WERI-Rb-1 (cell line): ENCODE measurements around the gene NR3C1.

Experiments used
- DNase-seq: peaks from one replicate; pipeline ENCODE4 v3.0.0-alpha.2; 2020
- H3K27ac ChIP-seq: fragments of 250-450 bp; sonication (Bioruptor Pico); 2 replicates; pipeline ENCODE4 v1.5.1; 2020; ENCODE audit warnings: mild to moderate bottlenecking, moderate library complexity
- H3K27me3 ChIP-seq: fragments of 250-450 bp; sonication (Bioruptor Pico); 2 replicates; pipeline ENCODE4 v1.5.1; 2021; ENCODE audit warnings: mild to moderate bottlenecking, low read depth, moderate library complexity; ENCODE audit not compliant: insufficient read depth, severe bottlenecking
- H3K36me3 ChIP-seq: fragments of 250-450 bp; sonication (Bioruptor Pico); 2 replicates; pipeline ENCODE4 v1.5.1; 2020; ENCODE audit warnings: mild to moderate bottlenecking, moderate library complexity
- H3K4me3 ChIP-seq: 2 replicates; pipeline ENCODE4 v1.5.1; 2011; ENCODE audit warnings: low read depth, mild to moderate bottlenecking, control low read depth, low read length
- H3K9me3 ChIP-seq: fragments of 250-450 bp; sonication (Bioruptor Pico); 2 replicates; pipeline ENCODE4 v1.5.1; 2021; ENCODE audit warnings: mild to moderate bottlenecking, moderate library complexity; ENCODE audit not compliant: severe bottlenecking
- TF ChIP-seq, protein P1 (sequence below): IDR thresholded peaks from 2 replicates; pipeline ENCODE4 v1.5.1; 2011; ENCODE audit warnings: low read depth, mild to moderate bottlenecking, control low read depth, inconsistent platforms, low read length

Gene NR3C1

DNA sequence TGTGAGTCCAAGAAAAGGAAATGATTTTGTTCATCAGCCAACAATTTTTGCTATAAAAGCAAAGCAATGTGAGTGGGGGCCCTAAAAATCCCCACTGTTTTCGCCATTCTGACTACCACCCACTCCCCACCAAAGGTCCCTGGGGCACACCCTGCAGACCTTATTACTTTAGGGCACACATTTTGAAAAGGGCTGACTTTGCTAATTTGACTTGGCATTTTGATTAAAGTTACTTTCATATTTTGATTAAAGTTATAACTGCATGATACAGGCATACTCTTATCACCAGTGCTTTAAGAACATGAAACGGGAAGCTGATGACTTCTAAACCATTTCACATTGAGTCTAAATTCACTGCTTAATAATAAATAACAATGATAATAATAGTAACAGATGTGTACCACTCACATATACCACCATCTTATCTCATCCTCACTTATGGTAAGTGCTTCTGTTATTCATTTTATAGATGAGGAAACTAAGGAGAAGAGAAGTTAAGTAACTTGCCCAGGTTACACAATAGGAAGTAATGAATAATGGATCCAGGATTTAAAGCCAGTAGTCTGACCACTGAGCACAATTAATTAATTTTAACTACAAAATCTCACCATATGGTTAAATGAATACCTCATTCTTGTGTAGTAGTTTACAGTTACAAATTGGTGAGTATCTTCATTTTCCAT is 25.4 kb upstream of the NR3C1 start:
- DNase-seq: no peak
- no peak overlapping the region for H3K27ac ChIP-seq
- TF ChIP-seq, protein P1, sequence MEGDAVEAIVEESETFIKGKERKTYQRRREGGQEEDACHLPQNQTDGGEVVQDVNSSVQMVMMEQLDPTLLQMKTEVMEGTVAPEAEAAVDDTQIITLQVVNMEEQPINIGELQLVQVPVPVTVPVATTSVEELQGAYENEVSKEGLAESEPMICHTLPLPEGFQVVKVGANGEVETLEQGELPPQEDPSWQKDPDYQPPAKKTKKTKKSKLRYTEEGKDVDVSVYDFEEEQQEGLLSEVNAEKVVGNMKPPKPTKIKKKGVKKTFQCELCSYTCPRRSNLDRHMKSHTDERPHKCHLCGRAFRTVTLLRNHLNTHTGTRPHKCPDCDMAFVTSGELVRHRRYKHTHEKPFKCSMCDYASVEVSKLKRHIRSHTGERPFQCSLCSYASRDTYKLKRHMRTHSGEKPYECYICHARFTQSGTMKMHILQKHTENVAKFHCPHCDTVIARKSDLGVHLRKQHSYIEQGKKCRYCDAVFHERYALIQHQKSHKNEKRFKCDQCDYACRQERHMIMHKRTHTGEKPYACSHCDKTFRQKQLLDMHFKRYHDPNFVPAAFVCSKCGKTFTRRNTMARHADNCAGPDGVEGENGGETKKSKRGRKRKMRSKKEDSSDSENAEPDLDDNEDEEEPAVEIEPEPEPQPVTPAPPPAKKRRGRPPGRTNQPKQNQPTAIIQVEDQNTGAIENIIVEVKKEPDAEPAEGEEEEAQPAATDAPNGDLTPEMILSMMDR: no peak
- H3K9me3 ChIP-seq: no peaks in the 10 kb centered on the region
- no peaks in the 10 kb centered on the region for H3K36me3 ChIP-seq
- H3K27me3 ChIP-seq: no peaks in the 10 kb centered on the region
- no peak overlapping the region for H3K4me3 ChIP-seq

DNA sequence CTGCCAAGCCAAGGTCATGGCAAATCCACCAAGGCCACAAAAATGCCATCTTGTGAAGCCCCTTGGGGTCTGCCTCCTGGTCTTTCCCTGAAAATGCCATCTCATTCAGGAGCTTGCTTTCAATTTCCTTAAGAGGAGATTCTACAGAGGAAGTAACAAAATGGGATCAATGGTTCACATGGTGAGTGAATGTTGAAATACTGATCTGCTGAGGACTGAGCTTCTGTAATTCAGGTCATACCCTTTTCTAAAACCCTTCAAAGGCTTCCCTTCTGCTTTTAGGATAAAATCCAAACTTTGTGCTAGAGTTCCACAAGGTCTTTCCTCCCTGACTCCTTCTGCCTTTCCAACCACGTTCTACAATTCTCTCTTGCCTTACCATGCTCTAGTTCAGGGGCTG is 24.7 kb upstream of the NR3C1 start:
- H3K27ac ChIP-seq: no peak overlapping the region
- TF ChIP-seq, protein P1: no peak
- no peaks in the 10 kb centered on the region for H3K9me3 ChIP-seq
- no peaks in the 10 kb centered on the region for H3K36me3 ChIP-seq
- DNase-seq: no peak
- no peak overlapping the region for H3K4me3 ChIP-seq
- no peaks in the 10 kb centered on the region for H3K27me3 ChIP-seq

DNA sequence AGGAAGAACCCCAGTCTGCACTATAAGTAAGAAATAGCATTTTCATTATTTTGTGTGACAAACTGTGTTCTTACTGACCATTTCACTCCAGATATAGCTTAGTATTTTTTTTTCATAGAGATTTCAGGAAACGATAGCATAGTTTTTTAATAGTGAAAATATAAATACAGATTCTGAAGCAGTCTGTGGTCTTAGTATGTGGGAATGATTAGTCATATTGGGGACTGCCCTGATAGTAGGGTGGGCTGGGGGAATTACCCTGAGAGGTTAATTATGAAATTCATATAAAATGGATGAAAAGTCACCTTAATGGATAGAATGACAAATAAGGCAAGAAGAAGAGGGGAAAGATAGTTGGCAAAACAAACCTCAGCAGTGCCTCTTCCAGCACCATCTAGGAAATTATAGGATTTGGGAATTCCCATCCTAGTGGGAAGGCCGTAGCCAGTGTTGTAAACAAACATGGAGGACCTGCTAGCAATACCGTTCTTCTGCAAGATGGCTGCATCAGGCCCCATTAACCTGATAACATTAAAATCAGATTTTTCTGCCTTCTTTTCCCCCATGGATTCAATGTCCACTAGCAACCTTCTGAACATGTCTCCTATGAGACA is 23.7 kb upstream of the NR3C1 start:
- H3K4me3 ChIP-seq: no peak overlapping the region
- no peaks in the 10 kb centered on the region for H3K9me3 ChIP-seq
- H3K36me3 ChIP-seq: no peaks in the 10 kb centered on the region

DNA sequence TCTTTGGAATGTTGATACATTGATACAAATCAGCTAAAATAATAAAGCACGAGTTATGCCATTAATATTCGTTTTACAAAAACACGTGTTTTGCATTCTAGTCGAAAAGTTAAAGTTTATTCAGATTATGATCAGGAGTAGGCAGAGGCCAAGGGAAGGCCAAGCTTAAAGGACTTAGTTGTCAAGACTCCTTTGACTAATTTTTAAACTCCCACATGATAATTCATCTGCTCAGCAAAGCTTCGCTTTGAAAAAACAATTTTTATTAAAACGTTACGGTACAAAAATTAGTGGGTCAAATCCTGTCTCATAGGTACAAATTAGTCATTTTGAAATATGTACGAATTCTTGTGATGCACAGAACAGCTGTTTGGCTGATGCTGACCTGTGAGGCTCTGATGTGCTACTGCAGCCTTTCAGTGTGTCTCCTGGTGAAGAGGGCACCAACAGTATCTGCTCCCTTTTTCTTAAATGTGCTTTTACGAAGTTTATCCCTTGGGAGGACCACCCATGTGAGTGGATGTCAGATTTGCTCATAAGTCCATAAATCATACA is 23.0 kb upstream of the NR3C1 start:
- Histone ChIP-seq H3K36me3 (no peaks in the 10 kb centered on the region), H3K27ac (no peak overlapping the region), H3K9me3 (no peaks in the 10 kb centered on the region), H3K27me3 (no peaks in the 10 kb centered on the region), H3K4me3 (no peak overlapping the region)
- no peak for DNase-seq
- TF ChIP-seq, protein P1: no peak

More for the DNA sequence above, 23.7 kb upstream of the NR3C1 start:
- no peaks in the 10 kb centered on the region for H3K27me3 ChIP-seq
- no peak overlapping the region for H3K27ac ChIP-seq
- no peak for DNase-seq
- TF ChIP-seq, protein P1: no peak

DNA sequence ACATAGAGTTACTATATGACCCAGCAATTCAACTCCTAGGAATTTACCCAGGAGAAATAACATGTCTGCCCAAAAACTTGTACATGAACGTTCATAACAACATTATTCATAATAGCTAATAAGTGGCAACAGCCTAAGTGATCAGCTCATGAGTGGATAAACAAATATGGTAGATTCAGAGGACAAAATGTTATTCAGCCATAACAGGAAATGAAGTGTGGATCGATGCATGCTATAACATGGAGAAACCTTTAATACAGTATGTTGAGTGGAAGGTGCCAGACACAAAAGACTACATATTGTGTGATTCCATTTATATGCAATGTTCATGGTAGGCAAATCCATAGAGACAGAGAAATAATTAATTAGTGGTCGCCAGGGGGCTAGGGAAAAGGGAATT is 22.3 kb upstream of the NR3C1 start:
- H3K27ac ChIP-seq: no peak overlapping the region
- no peaks in the 10 kb centered on the region for H3K9me3 ChIP-seq
- no peak for DNase-seq
- no peaks in the 10 kb centered on the region for H3K36me3 ChIP-seq
- no peak overlapping the region for H3K4me3 ChIP-seq
- TF ChIP-seq, protein P1: no peak
- no peaks in the 10 kb centered on the region for H3K27me3 ChIP-seq
